HepG2 (cell line): ENCODE results near the gene GPR42. TPM values are rescaled to one million over a fixed set of nuclear protein-coding genes. Genes with fewer than 3 reads are reported as not detected.

Source experiments
- ATAC-seq: fragments of 200-7000 bp; cut with Tn5 transposase; 3 replicates; pipeline ENCODE4 v1.9.1; 2020; ENCODE audit warnings: mild to moderate bottlenecking, moderate library complexity
- BruUV-seq: library from RNA; stranded (reverse); fragments of 400-500 nt; replicated peaks from 2 replicates; lab custom pipeline; 2021; lab: Mats Ljungman, UMichigan
- CTCF ChIA-PET: fragments of 300-600 bp; formaldehyde crosslinking; extraction: SDS; loops from one replicate; lab custom pipeline; 2021; ENCODE audit warnings: low total read pairs, inconsistent platforms, low intra/inter-chr PET ratio; lab: Yijun Ruan, JAX
- POLR2A ChIA-PET: fragments of 350-600 bp; sonication (Branson Sonifier 250); formaldehyde crosslinking; loops from one replicate; lab custom pipeline; 2020; ENCODE audit warnings: antibody characterized with exemption, inconsistent platforms; lab: Yijun Ruan, JAX
- DNase-seq: peaks from one replicate; pipeline ENCODE4 v3.0.0-alpha.2; 2015; ENCODE audit warnings: low spot score
- FAIRE-seq: peaks from 3 replicates; lab custom pipeline; 2011; peaks lifted over from hg19 to GRCh38; lab: Jason Lieb, UNC
- H2AFZ ChIP-seq: one replicate; pipeline ENCODE4 v1.6.1; 2011; ENCODE audit warnings: low read length, inconsistent platforms
- H3K27ac ChIP-seq: fragments of 300-600 bp; 3 replicates; pipeline ENCODE4 v1.8.0; 2011; ENCODE audit warnings: mixed run types, mild to moderate bottlenecking, mixed read lengths, low read length, inconsistent platforms; ENCODE audit not compliant: insufficient read depth; ENCODE audit errors: extremely low read length
- H3K27me3 ChIP-seq, 2 experiments: fragments of 200-600 bp in 1 of 2; 2 replicates in 1 of 2; 3 replicates in 1 of 2; pipeline versions ENCODE4 v1.6.0 to v1.8.0; 2011; ENCODE audit warnings: low read length in 2 of 2, mild to moderate bottlenecking in 2 of 2, moderate library complexity in 2 of 2, inconsistent platforms in 1 of 2; ENCODE audit not compliant: insufficient read depth in 2 of 2, control insufficient read depth in 1 of 2
- H3K36me3 ChIP-seq, 2 experiments: fragments of 200-600 bp in 1 of 2; replicated peaks in 1 of 2; 2 replicates in 1 of 2; 3 replicates in 1 of 2; pipeline versions ENCODE4 v1.5.1 to v1.8.0; 2011; ENCODE audit warnings: low read length in 2 of 2, inconsistent platforms in 1 of 2; ENCODE audit not compliant: insufficient read depth in 2 of 2, control insufficient read depth in 1 of 2
- H3K4me1 ChIP-seq: 2 replicates; pipeline ENCODE4 v1.5.1; 2012; ENCODE audit warnings: low read length, inconsistent platforms; ENCODE audit not compliant: insufficient read depth
- H3K4me2 ChIP-seq: 2 replicates; pipeline ENCODE4 v1.6.0; 2011; ENCODE audit warnings: low read depth, low read length, inconsistent platforms
- H3K4me3 ChIP-seq, 3 experiments: fragments of 200-600 bp in 1 of 3; sonication (generic), shearing (Covaris generic) in 1 of 3; replicated peaks in 1 of 3; 2 replicates each; pipeline ENCODE4 v1.5.1; 2011 to 2016; ENCODE audit warnings: low read length in 3 of 3, inconsistent platforms in 2 of 3, low read depth in 2 of 3, mild to moderate bottlenecking in 2 of 3, control low read depth in 1 of 3, mixed read lengths in 1 of 3; ENCODE audit not compliant: insufficient read depth in 1 of 3
- H3K79me2 ChIP-seq: one replicate; pipeline ENCODE4 v1.6.1; 2011; ENCODE audit warnings: low read length, inconsistent platforms; ENCODE audit not compliant: insufficient read depth
- H3K9ac ChIP-seq: 2 replicates; pipeline ENCODE4 v1.6.0; 2011; ENCODE audit warnings: mild to moderate bottlenecking, low read depth, low read length, inconsistent platforms; ENCODE audit not compliant: insufficient read depth
- H3K9me3 ChIP-seq: 2 replicates; pipeline ENCODE4 v1.5.1; 2012; ENCODE audit warnings: mild to moderate bottlenecking, low read length
- H4K20me1 ChIP-seq: 2 replicates; pipeline ENCODE4 v1.6.0; 2011; ENCODE audit warnings: inconsistent platforms, mild to moderate bottlenecking, low read length, moderate library complexity; ENCODE audit not compliant: insufficient read depth
- FOXK1 ChIP-seq: sonication (generic); formaldehyde crosslinking; IDR thresholded peaks from 2 replicates; pipeline ENCODE4 v1.4.0; 2020; ENCODE audit warnings: low read depth, missing genetic modification reagents, borderline replicate concordance
- FOXO1 ChIP-seq: sonication (generic); formaldehyde crosslinking; IDR thresholded peaks from 2 replicates; pipeline ENCODE4 v1.4.0; 2020; ENCODE audit warnings: missing genetic modification reagents
- HNF4A ChIP-seq: sonication (generic); formaldehyde crosslinking; IDR thresholded peaks from 2 replicates; pipeline ENCODE4 v1.4.0; 2020; ENCODE audit warnings: missing genetic modification reagents
- IRF2 ChIP-seq: IDR thresholded peaks from 2 replicates; pipeline ENCODE4 v1.6.1; 2018; ENCODE audit warnings: missing genetic modification reagents, missing compliant biosample characterization
- MIER3 ChIP-seq: IDR thresholded peaks from 2 replicates; pipeline ENCODE4 v1.6.1; 2016; ENCODE audit warnings: missing compliant biosample characterization, borderline replicate concordance
- NFKB2 ChIP-seq: sonication (generic); formaldehyde crosslinking; IDR thresholded peaks from 2 replicates; pipeline ENCODE4 v1.4.0; 2020; ENCODE audit warnings: missing genetic modification reagents, borderline replicate concordance
- SAP130 ChIP-seq: IDR thresholded peaks from 2 replicates; pipeline ENCODE4 v1.6.1; 2016; ENCODE audit warnings: low read depth
- SOX13 ChIP-seq, 3 experiments: fragments of 450-650 bp in 1 of 3; sonication (generic) in 1 of 3; formaldehyde crosslinking in 1 of 3; IDR thresholded peaks in 2 of 3; conservative IDR thresholded peaks in 1 of 3; 2 replicates each; pipeline versions ENCODE4 v1.5.0 to v1.6.1; 2016 to 2020; ENCODE audit warnings: antibody characterized with exemption in 1 of 3, mild to moderate bottlenecking in 1 of 3, missing compliant biosample characterization in 1 of 3, missing genetic modification reagents in 1 of 3, moderate library complexity in 1 of 3
- SP140L ChIP-seq: sonication (generic); formaldehyde crosslinking; IDR thresholded peaks from 2 replicates; pipeline ENCODE4 v1.4.0; 2020; ENCODE audit warnings: missing genetic modification reagents, borderline replicate concordance
- TCF7 ChIP-seq: sonication (generic); IDR thresholded peaks from 2 replicates; pipeline ENCODE4 v1.6.1; 2016; ENCODE audit warnings: antibody characterized with exemption, low read depth
- TFDP2 ChIP-seq: sonication (generic); formaldehyde crosslinking; IDR thresholded peaks from 2 replicates; pipeline ENCODE4 v1.4.0; 2020; ENCODE audit warnings: missing genetic modification reagents
- ZFP1 ChIP-seq: IDR thresholded peaks from 2 replicates; pipeline ENCODE4 v1.6.1; 2016
- ZFP36L1 ChIP-seq: sonication (generic); formaldehyde crosslinking; IDR thresholded peaks from 2 replicates; pipeline ENCODE4 v1.8.0; 2022; ENCODE audit warnings: mild to moderate bottlenecking, missing genetic modification reagents, moderate library complexity
- ZNF124 ChIP-seq: sonication (generic); formaldehyde crosslinking; IDR thresholded peaks from 2 replicates; pipeline ENCODE4 v1.4.0; 2020; ENCODE audit warnings: missing genetic modification reagents
- ZNF740 ChIP-seq: sonication (generic); formaldehyde crosslinking; IDR thresholded peaks from 2 replicates; pipeline ENCODE4 v1.4.0; 2020; ENCODE audit warnings: missing genetic modification reagents
- WGBS: methylation state at CpG from one replicate; pipeline ENCODE4 v1.1.6; 2017; ENCODE audit warnings: low lambda C conversion rate; 5-methylcytosine and 5-hydroxymethylcytosine counted together
- in situ Hi-C: cut with HindIII; loops from 2 replicates; pipeline ENCODE4 v1.10.0; 2017; ENCODE audit warnings: low pct_unique_long_range_greater_than_20kb; ENCODE audit not compliant: extremely low pct_ligation_motif_present
- intact Hi-C: fragments of 100-400 bp; cut with micrococcal nuclease; formaldehyde crosslinking; loops from one replicate; pipeline ENCODE4 v1.10.0; 2022; ENCODE audit not compliant: unreplicated experiment
- polyA plus RNA-seq, 8 experiments: library from polyadenylated mRNA; depleted of rRNA in 3 of 8; stranded (reverse) in 7 of 8; unstranded in 1 of 8; fragments of >200 nt; fragmentation: Illumina TruSeq in 4 of 8; extraction: Trizol in 4 of 8; gene quantifications; 2 replicates each; pipeline versions ENCODE4 v1.2.1 to v1.2.3, GENCODE V29; 2011 to 2016; ENCODE audit warnings: low read depth in 4 of 8, missing spikeins in 1 of 8, mixed read lengths in 1 of 8; ENCODE audit not compliant: insufficient read depth in 1 of 8
- total RNA-seq, 5 experiments: library from RNA; depleted of rRNA; stranded (reverse); fragments of >200 nt; fragmentation: Illumina TruSeq; extraction: Trizol; gene quantifications; 2 replicates each; pipeline ENCODE4 v1.2.3, GENCODE V29; 2016; ENCODE audit warnings: low read depth in 1 of 5

The GPR42 gene
- total and polyA plus RNA-seq, 2 of the 13 experiments (the other 11 are each of a cell fraction or from before 2014, with no cell fraction given), result not detected

GRCh38 chr19:35383536-35383935, 12.7 kb downstream of the GPR42 start:
- in situ Hi-C loops (no loop called here), intact Hi-C loops (no loop called here)
- Histone ChIP-seq H3K9ac (no peak overlapping the region), H3K4me3 (no peak overlapping the region), H4K20me1 (no peaks in the 10 kb centered on the region), H2AFZ (no peak overlapping the region), H3K27ac (no peak overlapping the region), H3K27me3 (no peaks in the 10 kb centered on the region), H3K4me2 (no peak overlapping the region), H3K4me1 (peaks cover 46% of the 10 kb centered on the region), H3K36me3 (no peaks in the 10 kb centered on the region), H3K79me2 (no peaks in the 10 kb centered on the region), H3K9me3 (peaks cover 26% of the 10 kb centered on the region)
- DNase-seq (no peak), ATAC-seq (no peak), FAIRE-seq (no peak)
- POLR2A ChIA-PET, result no interaction called here
- no TSS peak for BruUV-seq
- CTCF ChIA-PET, result no interaction called here
- TF ChIP-seq MIER3 (no peak), NFKB2 (CRISPR knock-in tag) (no peak)
- WGBS, result 93% methylated on average over 2 of the region's 2 CpGs

GRCh38 chr19:35388277-35389054, 17.6 kb downstream of the GPR42 start:
- 5% methylated on average over 6 of the region's 6 CpGs for WGBS
- intact Hi-C loops, result no loop called here
- H3K27me3 ChIP-seq, result no peaks in the 10 kb centered on the region
- no peak overlapping the region for H2AFZ ChIP-seq
- DNase-seq, result peak; percentile 87
- H3K4me2 ChIP-seq, result peak overlapping the region; percentile 65
- FAIRE-seq, result peak; percentile 68
- H3K79me2 ChIP-seq, result no peaks in the 10 kb centered on the region
- ATAC-seq, result peak; percentile 65
- in situ Hi-C loops, result no loop called here
- no peaks in the 10 kb centered on the region for H3K36me3 ChIP-seq
- CTCF ChIA-PET, result no interaction called here
- H4K20me1 ChIP-seq, result no peaks in the 10 kb centered on the region
- peak overlapping the region; percentile 42 for H3K9ac ChIP-seq
- POLR2A ChIA-PET, result interaction anchor here (1.2 kb wide), 1 partner anchor 11 kb away, joined by 6 read pairs; no protein-coding TSS in a partner anchor
- H3K27ac ChIP-seq, result peak overlapping the region; percentile 70
- peaks cover 61% of the 10 kb centered on the region for H3K4me1 ChIP-seq
- no TSS peak for BruUV-seq
- H3K9me3 ChIP-seq, result peaks cover 26% of the 10 kb centered on the region
- H3K4me3 ChIP-seq, result peak overlapping the region in 1 of 3 experiments; percentile 32; a peak in 1 of 6 replicates
- TF ChIP-seq FOXK1 (peak; percentile 47; the same call in 1 of the 2 replicates), FOXO1 (CRISPR knock-in tag) (peak; percentile 64; the same call in 1 of the 2 replicates), ZNF124 (no peak), HNF4A (peak; percentile 45; the same call in 1 of the 2 replicates), ZNF740 (CRISPR knock-in tag) (no peak), TCF7 (peak; percentile 66), ZFP36L1 (CRISPR knock-in tag) (no peak), IRF2 (CRISPR knock-in tag) (0 out of 2 replicates have a peak, but pooled peaks have one; percentile 5), SAP130 (peak; percentile 61), SOX13 (IDR thresholded peaks at IDR 0.05) (no peak), SOX13 (CRISPR knock-in tag; conservative IDR thresholded peaks at IDR 0.05 in 1 of 2, IDR thresholded peaks at IDR 0.05 in 1 of 2) (peak in 1 of 2 experiments; percentile 43; a peak in 1 of 4 replicates), ZFP1 (peak; percentile 77; the same call in 1 of the 2 replicates), TFDP2 (no peak), SP140L (CRISPR knock-in tag) (no peak)
